Mesothelial cell of epicardium (in vitro differentiated cells): ENCODE data around the gene RBPMS2. TPM values are rescaled to one million over a fixed set of nuclear protein-coding genes. Genes with fewer than 3 reads are reported as not detected.

Source experiments
- DNase-seq, 2 experiments: peaks; one replicate each; pipeline ENCODE4 v3.0.0; 2021; ENCODE audit warnings: low spot score in 2 of 2; ENCODE audit not compliant: unreplicated experiment in 2 of 2
- H3K27ac Mint-ChIP-seq: 2 replicates; pipeline ENCODE4 v1.8.0; 2021; ENCODE audit warnings: mixed read lengths
- H3K27me3 Mint-ChIP-seq: 2 replicates; pipeline ENCODE4 v1.8.0; 2021; ENCODE audit warnings: low read depth, mixed read lengths
- H3K36me3 Mint-ChIP-seq: 2 replicates; pipeline ENCODE4 v1.8.0; 2021; ENCODE audit warnings: mixed read lengths
- H3K4me1 Mint-ChIP-seq: 2 replicates; pipeline ENCODE4 v1.8.0; 2021; ENCODE audit warnings: mixed read lengths
- H3K4me3 Mint-ChIP-seq: 2 replicates; pipeline ENCODE4 v1.8.0; 2021; ENCODE audit warnings: mild to moderate bottlenecking, moderate library complexity, mixed read lengths
- H3K9me3 Mint-ChIP-seq: 2 replicates; pipeline ENCODE4 v1.8.0; 2021; ENCODE audit warnings: mixed read lengths
- total RNA-seq: library from RNA; stranded (reverse); gene quantifications from 3 replicates; pipeline ENCODE4 v1.2.1, GENCODE V29; 2021
- TF ChIP-seq, protein P1 (sequence below): fragments of 200-600 bp; sonication (generic); IDR thresholded peaks from one replicate; pipeline ENCODE4 v1.5.0; 2021; ENCODE audit warnings: antibody characterized with exemption; ENCODE audit not compliant: unreplicated experiment

RBPMS2 gene
- total RNA-seq, 1 donor from 2014 or later, result 17.8 TPM

DNA sequence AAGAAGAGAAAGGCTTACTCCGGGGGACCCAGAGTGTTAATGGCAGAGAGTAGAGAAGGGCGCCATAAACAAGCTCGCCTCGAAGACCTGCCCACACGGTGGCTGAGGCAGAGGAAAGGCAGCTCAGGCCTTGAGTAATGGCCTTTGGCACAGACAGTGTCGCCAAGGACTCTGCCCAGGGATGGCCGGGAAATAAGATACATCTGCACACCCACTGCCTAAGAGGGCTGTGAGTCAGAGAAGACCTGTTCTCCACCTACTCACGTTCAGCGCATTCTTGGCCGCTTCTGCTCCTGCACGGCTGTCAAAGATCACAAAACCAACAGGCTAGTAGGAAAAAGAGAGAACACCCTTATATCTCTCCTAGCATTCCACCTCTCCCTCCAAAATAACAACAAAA, 26.2 kb downstream of the RBPMS2 start:
- H3K27me3 Mint-ChIP-seq, result no peaks in the 10 kb centered on the region
- H3K36me3 Mint-ChIP-seq, result peaks cover 4% of the 10 kb centered on the region
- peaks cover 6% of the 10 kb centered on the region for H3K4me1 Mint-ChIP-seq
- TF ChIP-seq, protein P1, sequence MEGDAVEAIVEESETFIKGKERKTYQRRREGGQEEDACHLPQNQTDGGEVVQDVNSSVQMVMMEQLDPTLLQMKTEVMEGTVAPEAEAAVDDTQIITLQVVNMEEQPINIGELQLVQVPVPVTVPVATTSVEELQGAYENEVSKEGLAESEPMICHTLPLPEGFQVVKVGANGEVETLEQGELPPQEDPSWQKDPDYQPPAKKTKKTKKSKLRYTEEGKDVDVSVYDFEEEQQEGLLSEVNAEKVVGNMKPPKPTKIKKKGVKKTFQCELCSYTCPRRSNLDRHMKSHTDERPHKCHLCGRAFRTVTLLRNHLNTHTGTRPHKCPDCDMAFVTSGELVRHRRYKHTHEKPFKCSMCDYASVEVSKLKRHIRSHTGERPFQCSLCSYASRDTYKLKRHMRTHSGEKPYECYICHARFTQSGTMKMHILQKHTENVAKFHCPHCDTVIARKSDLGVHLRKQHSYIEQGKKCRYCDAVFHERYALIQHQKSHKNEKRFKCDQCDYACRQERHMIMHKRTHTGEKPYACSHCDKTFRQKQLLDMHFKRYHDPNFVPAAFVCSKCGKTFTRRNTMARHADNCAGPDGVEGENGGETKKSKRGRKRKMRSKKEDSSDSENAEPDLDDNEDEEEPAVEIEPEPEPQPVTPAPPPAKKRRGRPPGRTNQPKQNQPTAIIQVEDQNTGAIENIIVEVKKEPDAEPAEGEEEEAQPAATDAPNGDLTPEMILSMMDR, result no peak
- no peak overlapping the region for H3K4me3 Mint-ChIP-seq
- H3K9me3 Mint-ChIP-seq, result no peaks in the 10 kb centered on the region
- no peak overlapping the region for H3K27ac Mint-ChIP-seq
- no peak for DNase-seq

DNA sequence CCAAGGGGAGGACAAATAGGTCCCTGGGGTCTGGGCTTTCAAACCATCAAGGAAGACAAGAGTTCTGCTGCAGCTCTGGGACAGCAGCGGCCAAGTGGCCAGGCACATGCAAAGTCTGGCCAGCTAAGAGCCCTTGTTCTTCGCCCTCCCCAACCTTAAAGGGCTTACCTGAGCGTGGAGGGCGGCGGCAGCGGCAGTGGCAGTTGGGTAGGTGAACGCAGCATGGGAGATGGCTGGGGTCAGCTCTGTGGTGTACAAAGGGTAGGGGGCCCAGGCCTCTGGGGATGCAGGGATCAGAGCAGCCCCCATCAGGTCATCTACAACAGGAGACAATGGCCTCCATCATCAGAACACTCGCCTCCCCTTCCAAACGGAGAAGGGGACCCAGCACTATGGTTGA, 27.1 kb downstream of the RBPMS2 start:
- no peak for DNase-seq
- Mint-ChIP-seq H3K4me1 (peaks cover 6% of the 10 kb centered on the region), H3K4me3 (no peak overlapping the region), H3K36me3 (peaks cover 4% of the 10 kb centered on the region), H3K27ac (no peak overlapping the region), H3K9me3 (no peaks in the 10 kb centered on the region), H3K27me3 (no peaks in the 10 kb centered on the region)
- TF ChIP-seq, protein P1, result no peak

DNA sequence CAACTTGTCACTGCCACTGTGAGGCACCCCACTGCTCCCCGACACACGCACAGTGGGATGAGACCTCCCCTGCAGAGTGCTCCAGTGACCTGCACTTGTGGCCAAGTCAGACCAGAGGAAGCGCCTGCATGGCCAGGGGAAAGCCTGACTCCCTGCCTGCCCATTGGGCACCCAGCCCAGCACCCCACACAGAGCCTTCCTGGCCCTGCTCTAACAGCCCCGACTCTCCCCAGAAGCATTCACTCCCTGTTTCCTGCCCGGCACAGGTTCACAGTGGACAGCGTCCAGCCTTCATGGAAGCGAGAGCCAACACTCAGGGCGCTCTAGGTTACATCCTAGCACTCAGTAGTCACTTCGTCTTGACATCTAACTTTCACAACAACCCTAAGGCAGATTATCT, 27.8 kb downstream of the RBPMS2 start:
- Mint-ChIP-seq H3K4me1 (peaks cover 6% of the 10 kb centered on the region), H3K9me3 (no peaks in the 10 kb centered on the region), H3K4me3 (no peak overlapping the region), H3K27me3 (no peaks in the 10 kb centered on the region), H3K36me3 (peaks cover 4% of the 10 kb centered on the region), H3K27ac (no peak overlapping the region)
- TF ChIP-seq, protein P1, result no peak
- DNase-seq, result no peak

DNA sequence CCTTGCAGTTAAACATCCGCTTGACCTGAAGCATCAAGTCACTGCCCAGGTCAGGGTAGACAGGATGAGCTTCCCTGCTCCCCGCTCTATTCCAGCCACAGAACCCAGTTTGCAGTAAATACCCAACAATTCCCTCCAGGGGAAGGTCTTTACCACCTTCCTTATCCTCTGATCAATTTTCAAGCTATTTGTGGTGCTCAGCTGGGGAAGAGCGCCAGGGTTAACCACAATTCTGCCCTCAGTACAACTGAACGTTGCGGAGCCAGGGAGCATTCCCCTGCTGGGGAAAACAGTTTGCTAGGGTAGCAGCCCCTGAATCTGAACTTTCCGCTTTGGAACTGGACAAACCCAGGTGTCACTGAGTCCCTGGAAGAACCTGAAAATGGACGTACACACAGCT, 28.5 kb downstream of the RBPMS2 start:
- TF ChIP-seq, protein P1, result no peak
- no peaks in the 10 kb centered on the region for H3K9me3 Mint-ChIP-seq
- no peak overlapping the region for H3K27ac Mint-ChIP-seq
- H3K27me3 Mint-ChIP-seq, result no peaks in the 10 kb centered on the region
- peaks cover 4% of the 10 kb centered on the region for H3K36me3 Mint-ChIP-seq
- peaks cover 6% of the 10 kb centered on the region for H3K4me1 Mint-ChIP-seq
- no peak overlapping the region for H3K4me3 Mint-ChIP-seq
- no peak for DNase-seq

DNA sequence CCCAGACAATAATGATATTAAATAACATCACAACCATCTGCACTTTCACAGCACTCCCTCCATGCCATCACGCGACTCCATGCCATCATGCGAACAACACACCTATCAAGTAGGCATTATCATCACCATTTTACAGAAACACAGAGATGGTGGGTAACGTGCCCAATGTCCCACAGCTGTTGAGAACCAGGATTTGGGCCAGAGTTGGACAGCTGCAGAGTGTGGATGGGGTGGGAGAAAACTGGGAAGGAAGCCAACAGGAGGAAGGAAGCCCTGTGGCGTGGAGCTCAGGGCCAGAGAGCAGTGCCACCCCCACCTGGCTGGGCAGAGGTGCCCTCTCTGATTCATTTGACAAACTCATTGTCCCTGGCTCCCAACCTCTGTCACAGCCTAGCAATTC, 29.0 kb downstream of the RBPMS2 start:
- peaks cover 4% of the 10 kb centered on the region for H3K36me3 Mint-ChIP-seq
- DNase-seq, result no peak
- H3K27me3 Mint-ChIP-seq, result no peaks in the 10 kb centered on the region
- H3K9me3 Mint-ChIP-seq, result no peaks in the 10 kb centered on the region
- TF ChIP-seq, protein P1, result no peak
- no peak overlapping the region for H3K27ac Mint-ChIP-seq
- H3K4me3 Mint-ChIP-seq, result no peak overlapping the region
- H3K4me1 Mint-ChIP-seq, result peaks cover 6% of the 10 kb centered on the region

DNA sequence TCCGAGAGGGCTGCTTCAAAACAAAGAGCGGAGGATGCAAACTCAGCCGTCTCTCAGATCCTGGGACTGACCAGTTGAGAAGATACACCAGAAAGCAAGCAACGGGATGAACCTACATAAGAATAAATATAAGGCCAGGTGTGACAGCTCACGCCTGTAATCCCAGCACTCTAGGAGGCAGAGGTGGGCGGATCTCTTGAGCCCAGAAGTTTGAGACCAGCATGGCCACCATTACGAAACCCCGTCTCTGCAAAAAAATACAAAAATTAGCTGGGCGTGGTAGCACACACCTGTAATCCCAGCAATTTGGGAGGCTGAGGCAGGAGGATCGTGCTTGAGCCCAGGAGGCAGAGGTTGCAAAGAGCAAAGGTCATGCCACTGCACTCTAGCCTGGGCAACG, 31.7 kb downstream of the RBPMS2 start:
- DNase-seq, result no peak
- H3K27ac Mint-ChIP-seq, result no peak overlapping the region
- TF ChIP-seq, protein P1, result no peak
- H3K36me3 Mint-ChIP-seq, result peaks cover 4% of the 10 kb centered on the region
- no peak overlapping the region for H3K4me3 Mint-ChIP-seq
- H3K27me3 Mint-ChIP-seq, result no peaks in the 10 kb centered on the region
- peaks cover 6% of the 10 kb centered on the region for H3K4me1 Mint-ChIP-seq
- no peaks in the 10 kb centered on the region for H3K9me3 Mint-ChIP-seq
